Nephron (organoid): ENCODE measurements around the gene SDK2.

ENCODE experiments used
- H3K27ac Mint-ChIP-seq, 3 experiments: 2 replicates each; pipeline ENCODE4 v1.8.0; 2020; ENCODE audit warnings: mixed read lengths in 3 of 3, mild to moderate bottlenecking in 2 of 3, moderate library complexity in 1 of 3
- H3K27me3 Mint-ChIP-seq: 2 replicates; pipeline ENCODE4 v1.8.0; 2021; ENCODE audit warnings: low read depth, mild to moderate bottlenecking, moderate library complexity, mixed read lengths
- H3K36me3 Mint-ChIP-seq: 2 replicates; pipeline ENCODE4 v1.8.0; 2020; ENCODE audit warnings: low read depth, mixed read lengths
- H3K4me1 Mint-ChIP-seq: 2 replicates; pipeline ENCODE4 v1.8.0; 2020; ENCODE audit warnings: mixed read lengths
- H3K4me3 Mint-ChIP-seq, 3 experiments: 2 replicates each; pipeline ENCODE4 v1.8.0; 2020; ENCODE audit warnings: mild to moderate bottlenecking in 3 of 3, mixed read lengths in 3 of 3, moderate library complexity in 2 of 3
- H3K9me3 Mint-ChIP-seq: 2 replicates; pipeline ENCODE4 v1.8.0; 2020; ENCODE audit warnings: mixed read lengths
- TF ChIP-seq, protein P1 (sequence below), 3 experiments: fragments of 200-600 bp; sonication (generic); IDR thresholded peaks; one replicate each; pipeline ENCODE4 v1.5.0; 2021; ENCODE audit warnings: antibody characterized with exemption in 3 of 3; ENCODE audit not compliant: unreplicated experiment in 3 of 3

The SDK2 gene

DNA sequence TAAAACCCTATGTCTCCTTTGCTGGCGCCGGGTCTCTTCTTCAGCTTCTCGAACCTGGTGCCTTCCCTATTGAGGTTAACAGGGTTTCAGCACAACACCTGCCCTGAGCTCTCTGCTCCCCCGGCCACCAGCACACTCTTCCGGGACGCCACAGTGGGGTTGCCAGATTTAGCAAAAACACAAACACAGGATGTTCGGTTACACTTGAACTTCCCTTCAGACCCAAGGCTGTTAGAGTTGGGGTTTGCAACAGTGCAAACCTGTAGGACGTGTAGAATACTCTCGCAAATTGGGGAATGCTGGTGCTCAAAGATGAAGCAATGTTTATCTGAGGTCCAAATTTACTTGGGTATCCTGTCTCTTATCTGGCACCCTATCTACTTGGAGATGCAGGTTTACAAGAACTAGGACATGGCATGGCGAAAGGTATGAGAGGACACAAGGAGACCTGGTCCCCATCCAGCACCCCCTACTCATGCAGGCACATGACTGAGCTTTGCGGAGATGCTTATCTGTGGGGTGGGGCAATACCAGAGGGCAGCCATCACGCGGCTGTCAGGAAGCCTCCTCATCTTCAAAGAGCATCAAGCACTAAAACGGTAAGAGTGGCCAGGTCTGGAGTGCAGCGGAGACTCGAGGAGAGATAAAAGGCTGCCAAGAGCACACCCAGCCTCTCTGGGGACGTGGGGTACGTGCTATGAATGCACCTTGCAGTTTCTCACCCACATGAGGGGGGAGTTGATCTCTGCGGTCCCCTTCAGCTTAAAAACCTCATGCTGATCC lies 52.8 kb downstream of the SDK2 start:
- peaks cover 20% of the 10 kb centered on the region for H3K27me3 Mint-ChIP-seq
- TF ChIP-seq, protein P1, sequence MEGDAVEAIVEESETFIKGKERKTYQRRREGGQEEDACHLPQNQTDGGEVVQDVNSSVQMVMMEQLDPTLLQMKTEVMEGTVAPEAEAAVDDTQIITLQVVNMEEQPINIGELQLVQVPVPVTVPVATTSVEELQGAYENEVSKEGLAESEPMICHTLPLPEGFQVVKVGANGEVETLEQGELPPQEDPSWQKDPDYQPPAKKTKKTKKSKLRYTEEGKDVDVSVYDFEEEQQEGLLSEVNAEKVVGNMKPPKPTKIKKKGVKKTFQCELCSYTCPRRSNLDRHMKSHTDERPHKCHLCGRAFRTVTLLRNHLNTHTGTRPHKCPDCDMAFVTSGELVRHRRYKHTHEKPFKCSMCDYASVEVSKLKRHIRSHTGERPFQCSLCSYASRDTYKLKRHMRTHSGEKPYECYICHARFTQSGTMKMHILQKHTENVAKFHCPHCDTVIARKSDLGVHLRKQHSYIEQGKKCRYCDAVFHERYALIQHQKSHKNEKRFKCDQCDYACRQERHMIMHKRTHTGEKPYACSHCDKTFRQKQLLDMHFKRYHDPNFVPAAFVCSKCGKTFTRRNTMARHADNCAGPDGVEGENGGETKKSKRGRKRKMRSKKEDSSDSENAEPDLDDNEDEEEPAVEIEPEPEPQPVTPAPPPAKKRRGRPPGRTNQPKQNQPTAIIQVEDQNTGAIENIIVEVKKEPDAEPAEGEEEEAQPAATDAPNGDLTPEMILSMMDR (IDR thresholded peaks at IDR 0.05; ENCODE audit: unreplicated experiment in 3 of 3): no peak
- H3K4me1 Mint-ChIP-seq: peaks cover 52% of the 10 kb centered on the region
- no peak overlapping the region for H3K4me3 Mint-ChIP-seq
- H3K36me3 Mint-ChIP-seq: no peaks in the 10 kb centered on the region
- H3K27ac Mint-ChIP-seq: peak overlapping the region in 1 of 3 experiments; percentile 7
- H3K9me3 Mint-ChIP-seq: no peaks in the 10 kb centered on the region

DNA sequence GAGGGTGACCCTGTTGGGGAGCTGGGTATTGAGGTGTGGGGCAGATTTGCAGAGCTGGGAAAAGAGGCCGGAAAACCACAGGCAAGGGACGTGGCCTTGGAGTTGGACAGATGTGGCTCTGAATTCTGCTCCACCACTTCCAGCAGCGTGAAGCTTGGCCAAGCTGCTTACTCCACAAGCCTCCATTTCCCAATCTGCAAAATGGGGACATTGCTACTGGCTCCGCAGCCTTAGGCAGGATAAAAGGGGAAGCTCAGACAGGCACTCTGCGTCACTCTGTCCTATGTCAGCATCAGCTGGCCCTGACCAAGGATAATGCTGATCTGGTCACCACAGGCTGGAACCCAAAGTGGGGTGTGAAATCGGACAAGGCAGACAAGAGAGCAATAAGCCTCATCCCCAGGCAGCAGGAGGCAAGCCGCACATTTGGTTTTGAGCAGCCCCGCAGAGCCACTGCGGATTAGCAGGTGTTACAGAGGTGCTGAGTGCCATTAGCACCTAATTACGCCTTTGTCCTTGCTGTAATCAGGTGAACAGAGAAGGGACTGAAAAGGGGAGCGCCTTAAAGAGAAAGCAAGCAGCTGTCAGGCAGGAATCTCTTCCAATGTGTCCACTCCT lies 54.8 kb downstream of the SDK2 start:
- Mint-ChIP-seq H3K27me3 (peaks cover 17% of the 10 kb centered on the region), H3K4me1 (peaks cover 56% of the 10 kb centered on the region)

GRCh38 chr17:73588891-73589290 lies 55.4 kb downstream of the SDK2 start:
- Mint-ChIP-seq H3K27me3 (peaks cover 16% of the 10 kb centered on the region), H3K4me1 (peaks cover 50% of the 10 kb centered on the region), H3K4me3 (no peak overlapping the region), H3K27ac (peak overlapping the region in 1 of 3 experiments; percentile 56), H3K36me3 (no peaks in the 10 kb centered on the region), H3K9me3 (no peaks in the 10 kb centered on the region)
- TF ChIP-seq, protein P1 (IDR thresholded peaks at IDR 0.05; ENCODE audit: unreplicated experiment in 3 of 3): no peak

More for the DNA sequence above, 54.8 kb downstream of the SDK2 start:
- TF ChIP-seq, protein P1 (IDR thresholded peaks at IDR 0.05; ENCODE audit: unreplicated experiment in 3 of 3): no peak
- Mint-ChIP-seq H3K4me3 (no peak overlapping the region), H3K27ac (peak overlapping the region in 1 of 3 experiments; percentile 56), H3K36me3 (no peaks in the 10 kb centered on the region), H3K9me3 (no peaks in the 10 kb centered on the region)

DNA sequence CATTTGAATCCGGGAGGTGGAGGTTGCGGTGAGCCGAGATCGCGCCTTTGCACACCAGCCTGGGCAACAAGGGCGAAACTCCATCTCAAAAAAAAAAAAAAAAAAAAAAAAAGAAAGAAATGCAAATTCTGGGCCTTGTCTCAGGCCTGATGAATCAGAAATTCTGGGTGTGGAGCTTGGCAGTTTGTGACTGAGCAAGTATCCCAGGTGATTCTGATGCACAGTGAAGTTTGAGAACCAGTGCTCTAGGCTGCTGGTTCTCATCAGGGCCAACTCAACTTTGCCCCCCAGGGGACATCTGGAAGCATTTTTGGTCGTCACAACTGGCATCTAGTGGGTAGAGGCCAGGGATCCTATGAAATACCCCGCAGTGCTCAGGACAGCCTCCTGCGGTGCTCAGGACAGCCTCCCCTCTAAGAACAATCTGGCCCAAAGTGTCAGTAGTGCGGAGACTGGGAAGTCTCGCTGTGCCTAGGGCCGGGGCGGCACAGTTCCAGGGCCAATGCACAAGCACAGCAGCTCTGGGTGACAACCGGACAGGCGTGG lies 55.9 kb downstream of the SDK2 start:
- H3K36me3 Mint-ChIP-seq: no peaks in the 10 kb centered on the region
- no peak overlapping the region for H3K4me3 Mint-ChIP-seq
- no peaks in the 10 kb centered on the region for H3K9me3 Mint-ChIP-seq
- TF ChIP-seq, protein P1 (IDR thresholded peaks at IDR 0.05; ENCODE audit: unreplicated experiment in 3 of 3): no peak
- H3K27me3 Mint-ChIP-seq: peaks cover 16% of the 10 kb centered on the region
- H3K27ac Mint-ChIP-seq: no peak overlapping the region
- H3K4me1 Mint-ChIP-seq: peaks cover 46% of the 10 kb centered on the region

DNA sequence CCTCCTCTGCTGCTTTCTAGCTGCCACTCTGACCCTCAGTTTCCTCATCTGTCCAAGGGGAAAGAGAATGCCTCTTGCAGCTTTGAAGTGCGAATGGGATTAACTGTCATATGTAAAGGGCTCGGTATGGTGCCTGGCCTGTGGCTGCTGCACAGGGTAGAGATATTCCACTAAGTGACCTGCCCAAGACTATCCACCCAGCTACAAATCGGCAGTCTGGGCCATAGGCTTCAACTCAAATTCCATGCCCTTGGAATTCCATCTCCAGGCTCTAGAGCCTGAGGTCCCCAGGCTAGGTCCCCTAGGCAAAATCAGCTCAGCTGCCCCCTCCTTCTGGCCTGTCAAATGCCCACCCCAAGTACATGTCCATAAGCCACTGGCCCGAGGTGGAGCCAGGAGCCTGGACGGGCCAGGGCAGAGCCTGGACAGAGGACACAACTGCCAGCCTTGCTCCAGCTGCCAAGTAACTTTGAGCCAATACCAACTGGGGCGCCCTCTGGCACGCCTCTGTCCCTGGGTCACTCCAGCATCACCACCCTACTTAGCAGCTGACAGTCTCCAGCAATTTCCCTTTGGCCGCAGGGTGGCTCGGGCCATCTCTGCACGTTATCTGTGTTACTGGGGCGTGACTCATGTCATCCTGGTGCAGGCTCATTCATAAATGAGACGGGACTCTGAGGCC lies 57.2 kb downstream of the SDK2 start:
- H3K27ac Mint-ChIP-seq: no peak overlapping the region
- H3K9me3 Mint-ChIP-seq: no peaks in the 10 kb centered on the region

More for the DNA sequence above, 57.2 kb downstream of the SDK2 start:
- H3K36me3 Mint-ChIP-seq: no peaks in the 10 kb centered on the region
- TF ChIP-seq, protein P1 (IDR thresholded peaks at IDR 0.05; ENCODE audit: unreplicated experiment in 3 of 3): no peak
- H3K4me1 Mint-ChIP-seq: peaks cover 51% of the 10 kb centered on the region
- H3K4me3 Mint-ChIP-seq: no peak overlapping the region
- H3K27me3 Mint-ChIP-seq: peaks cover 9% of the 10 kb centered on the region
